Lower leg skin (tissue), 4 donors: ENCODE results near the gene DMRT1. TPM values are rescaled to one million over a fixed set of nuclear protein-coding genes. Genes with fewer than 3 reads are reported as not detected.
"Not testable (repeated sequence)": the region's sequence is repeated elsewhere in the genome, so short reads cannot be mapped to it uniquely, and the experiment has no call there.

Experiments
- DNase-seq, 2 donors: peaks; one replicate each; pipeline ENCODE4 v3.0.0-alpha.2; 2019; ENCODE audit warnings: low spot score in 2 of 2
- H3K4me3 ChIP-seq: fragments of 200-600 bp; sonication (generic); 2 replicates; pipeline ENCODE4 v1.5.1; 2017; ENCODE audit warnings: mild to moderate bottlenecking, low read depth; ENCODE audit not compliant: poor library complexity, severe bottlenecking
- CTCF ChIP-seq, 3 donors: fragments of 450-650 bp; IDR thresholded peaks; one replicate each; pipeline ENCODE4 v1.5.1; 2016; ENCODE audit warnings: antibody characterized with exemption in 3 of 3, mild to moderate bottlenecking in 3 of 3, moderate library complexity in 2 of 3
- POLR2A ChIP-seq, 2 donors: fragments of 450-650 bp; IDR thresholded peaks; one replicate each; pipeline ENCODE4 v1.6.1; 2016 to 2017; ENCODE audit warnings: antibody characterized with exemption in 2 of 2, mild to moderate bottlenecking in 1 of 2, moderate library complexity in 1 of 2
- WGBS, 2 donors: methylation state at CpG; one replicate each; pipeline ENCODE4 v1.1.5; 2018; 5-methylcytosine and 5-hydroxymethylcytosine counted together
- intact Hi-C: fragments of 100-400 bp; cut with DNase I; formaldehyde crosslinking; loops from one replicate; pipeline ENCODE4 v1.15.0; 2023; ENCODE audit warnings: low total_unique reads
- total RNA-seq, 4 donors: library from RNA; depleted of rRNA; stranded (reverse); fragments of >200 nt; gene quantifications; one replicate each; pipeline ENCODE4 v1.1.0, GENCODE V29; 2016

Gene DMRT1
- total RNA-seq, 4 donors from 2014 or later, result not detected

GRCh38 chr9:846852-847251, 5.4 kb downstream of the DMRT1 start:
- DNase-seq, result peak in 1 of 2 donors; percentile 84
- TF ChIP-seq CTCF (IDR thresholded peaks at IDR 0.05) (no peak), POLR2A (IDR thresholded peaks at IDR 0.05) (no peak)
- no peak overlapping the region for H3K4me3 ChIP-seq
- 46 to 67% methylated on average over 7 of the region's 7 CpGs for WGBS, 2 donors
- intact Hi-C loops, result no loop called here

GRCh38 chr9:847505-847904, 6.0 kb downstream of the DMRT1 start:
- H3K4me3 ChIP-seq, result no peak overlapping the region
- TF ChIP-seq POLR2A (IDR thresholded peaks at IDR 0.05) (no peak), CTCF (IDR thresholded peaks at IDR 0.05) (no peak)
- DNase-seq, result no peak
- intact Hi-C loops, result no loop called here
- 59 to 83% methylated on average over 6 of the region's 6 CpGs for WGBS, 2 donors

- WGBS, 2 donors, result 75 to 80% methylated on average over 5 of the region's 5 CpGs
- no peak for DNase-seq
- intact Hi-C loops, result no loop called here
- H3K4me3 ChIP-seq, result no peak overlapping the region
- TF ChIP-seq POLR2A (IDR thresholded peaks at IDR 0.05), result no peak
- TF ChIP-seq CTCF (IDR thresholded peaks at IDR 0.05), result no peak
Measured at GRCh38 chr9:849431-849830, 7.9 kb downstream of the DMRT1 start.

GRCh38 chr9:852539-852938, 11.0 kb downstream of the DMRT1 start:
- TF ChIP-seq POLR2A (IDR thresholded peaks at IDR 0.05), result no peak
- no peak overlapping the region for H3K4me3 ChIP-seq
- intact Hi-C loops, result no loop called here
- 48 to 55% methylated on average over 4 of the region's 4 CpGs for WGBS, 2 donors
- no peak for DNase-seq

- WGBS, 2 donors, result 39 to 45% methylated on average over 6 of the region's 6 CpGs
- TF ChIP-seq POLR2A (IDR thresholded peaks at IDR 0.05) (no peak), CTCF (IDR thresholded peaks at IDR 0.05) (no peak)
- no peak overlapping the region for H3K4me3 ChIP-seq
- intact Hi-C loops, result no loop called here
- no peak for DNase-seq
Measured at GRCh38 chr9:859251-859650, 17.8 kb downstream of the DMRT1 start.

- 81 to 83% methylated on average over 4 of the region's 4 CpGs for WGBS, 2 donors
- intact Hi-C loops, result no loop called here
- H3K4me3 ChIP-seq, result no peak overlapping the region
- DNase-seq, result no peak
- no peak for TF ChIP-seq POLR2A (IDR thresholded peaks at IDR 0.05)
- TF ChIP-seq CTCF (IDR thresholded peaks at IDR 0.05), result no peak
Measured at GRCh38 chr9:860706-861105, 19.2 kb downstream of the DMRT1 start.

- WGBS, 2 donors, result 77 to 94% methylated on average over 3 to 19 of the region's 30 CpGs
- intact Hi-C loops, H3K4me3 ChIP-seq, DNase-seq: not testable (repeated sequence)
Measured at GRCh38 chr9:861525-861924, 20.0 kb downstream of the DMRT1 start.
